Small intestine (tissue), 7 donors: ENCODE results near the gene LAGE3. TPM values are rescaled to one million over a fixed set of nuclear protein-coding genes. Genes with fewer than 3 reads are reported as not detected.

Source experiments
- DNase-seq, 2 donors: peaks; one replicate each; pipeline versions ENCODE4 v3.0.0 to v3.0.0-alpha.2; 2013
- FAIRE-seq: peaks from 2 replicates; lab custom pipeline; 2012; peaks lifted over from hg19 to GRCh38; lab: Jason Lieb, UNC
- H3K27ac ChIP-seq, 3 donors: one replicate each; pipeline ENCODE4 v1.5.1; 2013; ENCODE audit warnings: low read length in 2 of 3, mild to moderate bottlenecking in 2 of 3, control low read depth in 1 of 3, inconsistent platforms in 1 of 3, low read depth in 1 of 3, moderate library complexity in 1 of 3
- H3K27me3 ChIP-seq, 3 donors: one replicate each; pipeline ENCODE4 v1.6.1; 2013; ENCODE audit warnings: low read length in 3 of 3, inconsistent platforms in 1 of 3; ENCODE audit not compliant: control insufficient read depth in 3 of 3, insufficient read depth in 3 of 3
- H3K36me3 ChIP-seq, 3 donors: one replicate each; pipeline ENCODE4 v1.6.1; 2013; ENCODE audit warnings: low read length in 3 of 3, inconsistent platforms in 1 of 3, low read depth in 1 of 3, mild to moderate bottlenecking in 1 of 3, moderate library complexity in 1 of 3; ENCODE audit not compliant: control insufficient read depth in 3 of 3, insufficient read depth in 2 of 3
- H3K4me1 ChIP-seq, 3 donors: one replicate each; pipeline ENCODE4 v1.6.1; 2013; ENCODE audit warnings: low read length in 2 of 3, inconsistent platforms in 1 of 3, low read depth in 1 of 3, mild to moderate bottlenecking in 1 of 3, moderate library complexity in 1 of 3; ENCODE audit not compliant: control insufficient read depth in 3 of 3, insufficient read depth in 2 of 3
- H3K4me3 ChIP-seq, 3 donors: one replicate each; pipeline ENCODE4 v1.5.1; 2013; ENCODE audit warnings: low read length in 3 of 3, control low read depth in 1 of 3, inconsistent platforms in 1 of 3, low read depth in 1 of 3, mild to moderate bottlenecking in 1 of 3, moderate library complexity in 1 of 3
- H3K9me3 ChIP-seq, 2 donors: one replicate each; pipeline ENCODE4 v1.6.1; 2013; ENCODE audit warnings: low read depth in 1 of 2, low read length in 1 of 2; ENCODE audit not compliant: control insufficient read depth in 2 of 2, insufficient read depth in 1 of 2
- WGBS, 3 donors: extraction: QIAGEN DNeasy Blood & Tissue Kit; methylation state at CpG; one replicate each; pipeline ENCODE4 v1.1.7; 2013; 5-methylcytosine and 5-hydroxymethylcytosine counted together
- polyA plus RNA-seq, 4 donors: library from polyadenylated mRNA; stranded (reverse) in 3 of 4; unstranded in 1 of 4; fragments of 200-250 nt in 3 of 4; fragments of 120-200 nt in 1 of 4; gene quantifications; one replicate each; pipeline versions ENCODE4 v1.2.1 to v1.2.3, GENCODE V29; 2013
- donor health status: healthy with polysubstance abuse.
- donor health status: control.
- donor health status: control.
- donor health status: Bipolar disorder and iron deficiency.
- donor health status: healthy.

The LAGE3 gene
- polyA plus RNA-seq, 4 donors: 8.1 to 26.6 (median 21.8) TPM

DNA sequence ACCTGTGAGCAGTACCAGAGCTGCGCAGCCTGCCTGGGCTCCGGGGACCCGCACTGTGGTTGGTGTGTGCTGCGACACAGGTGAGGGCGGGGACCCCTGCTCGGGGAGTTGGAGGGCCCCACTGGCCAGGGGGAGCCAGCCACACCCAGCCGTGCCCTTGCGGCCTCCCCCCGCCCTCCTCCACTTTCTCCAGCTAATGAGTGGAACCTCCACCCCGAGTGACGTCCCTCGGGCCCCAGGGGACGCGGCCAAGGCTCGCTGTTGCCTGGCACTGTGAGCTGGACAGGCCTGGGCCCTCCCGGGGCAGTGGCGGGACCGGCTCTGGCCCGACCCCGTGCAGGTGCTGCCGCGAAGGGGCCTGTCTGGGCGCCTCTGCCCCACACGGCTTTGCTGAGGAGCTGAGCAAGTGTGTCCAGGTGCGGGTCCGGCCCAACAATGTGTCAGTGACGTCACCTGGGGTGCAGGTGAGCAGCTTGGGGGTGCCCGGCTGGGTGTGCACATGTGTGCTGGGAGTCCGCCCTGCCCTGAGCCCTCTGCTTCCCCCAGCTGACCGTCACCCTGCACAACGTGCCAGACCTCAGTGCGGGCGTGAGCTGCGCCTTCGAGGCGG, 15.4 kb downstream of the LAGE3 start:
- DNase-seq (no peak), FAIRE-seq (no peak)
- 91 to 93% (median 93%) methylated on average over 18 to 36 of the region's 36 CpGs for WGBS, 3 donors
- Histone ChIP-seq H3K27me3 (no peaks in the 10 kb centered on the region), H3K4me1 (peaks cover 0 to 6% (median 0%) of the 10 kb centered on the region in 3 donors), H3K36me3 (peaks cover 0 to 83% (median 0%) of the 10 kb centered on the region in 3 donors), H3K4me3 (no peak overlapping the region), H3K27ac (no peak overlapping the region), H3K9me3 (no peaks in the 10 kb centered on the region)

DNA sequence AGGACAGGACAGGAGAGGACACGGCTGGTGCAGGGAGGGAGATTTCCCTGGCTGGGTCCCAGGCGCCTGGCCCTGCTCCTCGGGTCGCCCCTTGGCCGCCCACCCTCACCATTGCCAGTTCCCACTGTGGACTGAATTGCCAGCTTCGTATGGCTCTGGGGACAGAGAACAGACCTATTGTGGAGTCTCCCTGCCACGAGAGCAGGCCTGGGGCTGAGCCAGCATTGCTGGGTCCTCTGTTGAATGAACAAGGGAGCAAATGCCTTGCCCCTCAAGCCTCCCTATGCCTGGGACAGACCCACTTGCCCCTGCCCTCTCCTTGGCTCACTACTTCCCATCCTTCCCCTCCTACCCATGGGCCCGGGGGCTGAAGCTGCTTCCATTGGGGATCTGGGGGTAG, 16.7 kb downstream of the LAGE3 start:
- FAIRE-seq: no peak
- Histone ChIP-seq H3K27me3 (no peaks in the 10 kb centered on the region), H3K27ac (no peak overlapping the region), H3K36me3 (peaks cover 0 to 70% (median 0%) of the 10 kb centered on the region in 3 donors), H3K4me3 (no peak overlapping the region), H3K4me1 (peaks cover 0 to 6% (median 0%) of the 10 kb centered on the region in 3 donors), H3K9me3 (no peaks in the 10 kb centered on the region)
- WGBS, 3 donors: 80 to 92% (median 87%) methylated on average over 2 to 8 of the region's 8 CpGs
- no peak for DNase-seq

DNA sequence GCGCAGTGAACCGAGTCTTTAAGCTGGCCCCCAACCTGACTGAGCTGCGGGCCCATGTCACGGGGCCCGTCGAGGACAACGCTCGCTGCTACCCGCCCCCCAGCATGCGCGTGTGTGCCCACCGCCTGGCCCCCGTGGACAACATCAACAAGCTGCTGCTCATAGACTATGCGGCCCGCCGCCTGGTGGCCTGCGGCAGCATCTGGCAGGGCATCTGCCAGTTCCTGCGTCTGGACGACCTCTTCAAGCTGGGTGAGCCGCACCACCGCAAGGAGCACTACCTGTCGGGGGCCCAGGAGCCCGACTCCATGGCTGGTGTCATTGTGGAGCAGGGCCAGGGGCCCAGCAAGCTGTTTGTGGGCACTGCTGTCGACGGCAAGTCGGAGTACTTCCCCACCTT, 18.8 kb downstream of the LAGE3 start:
- no peak for DNase-seq
- Histone ChIP-seq H3K9me3 (no peaks in the 10 kb centered on the region), H3K27me3 (no peaks in the 10 kb centered on the region), H3K4me3 (no peak overlapping the region), H3K4me1 (peaks cover 0 to 6% (median 0%) of the 10 kb centered on the region in 3 donors), H3K27ac (no peak overlapping the region), H3K36me3 (peaks cover 0 to 51% (median 0%) of the 10 kb centered on the region in 3 donors)
- 88 to 97% (median 91%) methylated on average over 16 to 26 of the region's 26 CpGs for WGBS, 3 donors
- FAIRE-seq: no peak

DNA sequence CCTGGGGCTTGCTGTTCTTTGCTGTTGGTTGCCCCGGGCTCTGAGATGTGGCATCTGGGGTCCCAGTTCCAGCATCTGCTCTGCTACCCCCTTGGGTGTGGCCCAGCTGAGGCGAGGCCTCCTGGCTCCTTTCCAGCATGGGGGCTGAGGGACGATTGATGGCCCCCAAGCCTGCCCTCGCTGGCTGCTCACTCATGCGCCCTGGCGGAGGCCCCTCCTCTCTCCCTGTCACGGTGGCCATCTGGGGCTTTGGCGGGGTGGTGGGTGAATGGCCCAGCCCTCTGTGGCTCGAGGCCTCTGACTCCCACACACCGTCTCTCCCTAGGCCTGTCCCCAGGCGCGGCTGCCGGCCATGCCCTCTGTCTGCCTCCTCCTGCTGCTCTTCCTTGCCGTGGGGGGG, 19.2 kb downstream of the LAGE3 start:
- Histone ChIP-seq H3K4me1 (peaks cover 0 to 6% (median 0%) of the 10 kb centered on the region in 3 donors), H3K27me3 (no peaks in the 10 kb centered on the region), H3K9me3 (no peaks in the 10 kb centered on the region), H3K36me3 (peaks cover 0 to 46% (median 0%) of the 10 kb centered on the region in 3 donors), H3K27ac (no peak overlapping the region), H3K4me3 (peak overlapping the region in 1 of 3 donors; percentile 85)
- no peak for FAIRE-seq
- DNase-seq: no peak
- 53 to 81% (median 80%) methylated on average over 10 to 14 of the region's 14 CpGs for WGBS, 3 donors

DNA sequence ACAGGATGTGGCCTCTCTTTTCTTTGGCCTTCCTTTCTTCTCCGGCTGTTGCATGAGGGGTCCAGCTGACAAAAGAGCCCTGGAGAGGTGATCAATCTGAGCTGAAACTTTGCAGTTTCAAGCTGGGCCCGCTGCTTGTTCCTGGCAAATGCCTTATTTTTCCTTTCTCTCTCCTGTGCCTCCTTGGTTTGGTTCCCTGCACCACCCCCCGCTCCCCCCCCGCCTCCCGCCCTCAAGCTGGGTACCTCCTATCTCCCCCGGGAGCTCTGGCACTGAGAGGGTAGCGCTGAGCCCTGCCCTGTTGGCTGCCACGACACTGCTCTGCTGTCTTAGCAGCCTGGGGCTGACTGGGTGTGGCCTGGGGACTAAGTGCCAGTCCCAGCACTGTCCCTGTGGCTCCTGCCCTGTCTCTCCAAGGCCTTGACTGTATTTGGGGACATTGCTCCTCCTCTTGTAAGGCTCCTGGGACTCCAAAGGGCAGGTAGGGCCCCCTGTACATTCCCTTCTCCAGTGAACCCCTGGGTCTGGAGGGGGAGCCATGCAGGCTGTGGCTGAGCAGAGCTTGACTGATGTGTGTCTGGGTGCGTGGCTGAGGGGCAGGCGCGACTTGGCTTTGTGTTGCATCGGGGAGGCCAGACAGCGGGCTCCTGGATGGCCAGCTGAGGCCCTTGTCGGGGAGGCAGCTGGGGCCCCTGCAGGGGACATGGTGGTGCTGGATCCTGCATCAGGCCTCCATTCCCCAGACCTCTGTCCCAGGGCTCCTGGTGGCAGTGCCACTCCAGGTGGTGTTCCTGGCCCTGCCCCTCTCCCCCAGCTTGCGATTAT, 19.9 kb downstream of the LAGE3 start:
- Histone ChIP-seq H3K9me3 (no peaks in the 10 kb centered on the region), H3K36me3 (peaks cover 0 to 39% (median 0%) of the 10 kb centered on the region in 3 donors), H3K4me3 (peak overlapping the region; percentile 41 to 85 (median 62)), H3K4me1 (peaks cover 0 to 6% (median 0%) of the 10 kb centered on the region in 3 donors), H3K27me3 (no peaks in the 10 kb centered on the region), H3K27ac (peak overlapping the region in 2 of 3 donors; percentile 54 to 61)
- peak; percentile 46 to 60 for DNase-seq
- no peak for FAIRE-seq
- WGBS, 3 donors: 22 to 54% (median 34%) methylated on average over 6 to 15 of the region's 15 CpGs

DNA sequence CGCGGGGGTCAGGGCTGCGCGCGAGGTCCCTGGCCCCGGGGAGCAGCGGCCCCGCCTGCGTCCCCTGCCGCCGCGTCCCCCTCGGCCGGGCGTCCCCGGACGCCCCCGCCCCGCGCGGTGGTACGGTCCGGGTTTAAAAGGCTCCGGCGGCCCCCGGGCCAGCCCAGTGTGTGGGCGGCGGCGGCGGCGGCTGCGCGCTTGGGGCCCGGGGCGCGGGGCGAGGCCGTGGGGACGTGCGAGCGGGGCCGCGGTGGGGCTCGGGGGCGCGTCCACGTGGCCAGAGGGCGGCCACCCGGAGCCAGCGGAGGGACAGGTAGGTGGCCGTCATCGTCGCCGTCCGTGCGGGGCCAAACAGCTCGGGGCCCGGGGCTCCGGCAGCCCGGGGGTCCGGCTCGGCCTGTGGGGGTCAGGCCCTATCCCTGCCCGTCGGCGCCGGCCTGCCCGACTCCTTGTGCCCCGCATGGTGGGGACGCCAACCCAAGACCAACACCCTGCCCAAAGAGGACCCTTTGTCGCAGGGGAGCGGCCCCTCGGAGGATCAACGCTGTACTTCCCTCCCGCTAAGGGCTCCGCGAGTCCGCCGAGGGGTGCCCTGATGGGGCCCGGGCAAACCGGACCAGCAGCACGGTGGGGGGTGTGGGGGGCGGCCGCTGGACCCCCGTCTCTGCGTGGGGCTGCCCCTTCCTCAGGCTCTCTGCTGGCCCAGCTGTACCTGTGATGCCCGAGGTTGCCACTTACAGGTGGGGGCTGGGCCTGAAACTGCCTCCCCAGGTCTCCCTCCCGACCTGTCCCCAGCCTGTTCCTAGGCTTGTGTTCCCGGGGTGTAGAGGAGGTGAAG, 20.7 kb downstream of the LAGE3 start, which contains the start of gene PLXNA3:
PLXNA3 (plus strand) TSS at position 166 of the 838 bp plus-strand sequence. CDS start 1,903 bp downstream, outside the sequence.
- Histone ChIP-seq H3K4me1 (peaks cover 0 to 6% (median 0%) of the 10 kb centered on the region in 3 donors), H3K27me3 (no peaks in the 10 kb centered on the region), H3K36me3 (peaks cover 0 to 32% (median 0%) of the 10 kb centered on the region in 3 donors), H3K4me3 (peak within 1 kb of the TSS; percentile 41 to 85 (median 62)), H3K27ac (peak within 1 kb of the TSS in 2 of 3 donors; percentile 61 to 62), H3K9me3 (no peaks in the 10 kb centered on the region)
- WGBS, 3 donors: 0 to 48% (median 8%) methylated on average over 29 to 88 of the region's 88 CpGs
- no peak for FAIRE-seq
- DNase-seq: peak; percentile 36 to 78

DNA sequence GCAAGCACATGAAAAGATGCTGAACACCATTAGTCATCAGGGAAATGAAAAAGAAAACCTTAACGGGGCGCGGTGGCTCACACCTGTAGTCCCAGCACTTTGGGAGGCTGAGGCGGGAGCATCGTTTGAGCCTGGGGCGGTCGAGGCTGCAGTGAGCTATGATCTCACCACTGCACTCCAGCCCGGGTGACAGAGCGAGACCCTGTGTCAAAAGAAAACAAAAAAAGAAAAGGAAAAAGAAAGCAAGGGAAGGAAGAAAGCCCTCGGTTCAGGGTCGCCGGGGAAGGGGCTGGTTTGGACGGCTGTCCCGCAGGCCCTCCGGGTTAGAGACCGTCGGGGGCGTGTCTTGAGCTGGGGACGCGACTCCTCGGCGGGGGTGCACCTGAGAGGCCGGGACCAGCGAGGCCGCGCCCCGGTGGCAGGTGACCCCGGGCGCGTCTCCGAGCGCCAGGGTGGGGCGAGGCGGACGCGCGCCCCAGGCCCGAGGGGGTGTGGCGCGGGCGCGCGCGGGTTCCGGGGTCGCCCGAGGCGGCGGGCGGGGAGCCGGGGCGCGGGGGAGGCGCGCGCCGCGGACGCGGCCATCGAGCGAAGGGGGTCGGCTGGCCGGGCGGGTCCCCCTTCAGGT, 21.5 kb downstream of the LAGE3 start:
- no peak for FAIRE-seq
- 2 to 44% (median 17%) methylated on average over 34 to 65 of the region's 65 CpGs for WGBS, 3 donors
- peaks cover 0 to 6% (median 0%) of the 10 kb centered on the region in 3 donors for H3K4me1 ChIP-seq
- H3K4me3 ChIP-seq: peak overlapping the region; percentile 23 to 62 (median 47)
- peak overlapping the region in 2 of 3 donors; percentile 53 to 62 for H3K27ac ChIP-seq
- H3K9me3 ChIP-seq: no peaks in the 10 kb centered on the region
- peaks cover 0 to 28% (median 0%) of the 10 kb centered on the region in 3 donors for H3K36me3 ChIP-seq
- H3K27me3 ChIP-seq: no peaks in the 10 kb centered on the region
- DNase-seq: peak; percentile 59 to 80
